Activated CD4-positive, alpha-beta T cell treated with anti-CD3 and anti-CD28 coated beads, Interleukin-2, amount 10 ng/mL, durations not matched to agents 7 days and 5 days (primary cell): ENCODE data around the gene ACOT9. TPM values are rescaled to one million over a fixed set of nuclear protein-coding genes. Genes with fewer than 3 reads are reported as not detected.
"Not testable (repeated sequence)": the region's sequence is repeated elsewhere in the genome, so short reads cannot be mapped to it uniquely, and the experiment has no call there.

Experiments
- CTCF ChIA-PET: fragments of 350-600 bp; sonication (Branson Sonifier 250); formaldehyde crosslinking; loops from one replicate; lab custom pipeline; 2021; ENCODE audit warnings: antibody characterized with exemption; lab: Charles Lee
- POLR2A ChIA-PET: fragments of 350-600 bp; sonication (Branson Sonifier 250); formaldehyde crosslinking; loops from one replicate; lab custom pipeline; 2021; ENCODE audit warnings: antibody characterized with exemption; lab: Charles Lee
- DNase-seq: peaks from one replicate; pipeline ENCODE4 v3.0.0-alpha.2; 2020
- H3K27ac Mint-ChIP-seq: one replicate; pipeline ENCODE4 v1.8.0; 2021; ENCODE audit warnings: mild to moderate bottlenecking, moderate library complexity, mixed read lengths
- H3K27me3 Mint-ChIP-seq: one replicate; pipeline ENCODE4 v1.8.0; 2021; ENCODE audit warnings: mixed read lengths
- H3K36me3 Mint-ChIP-seq: one replicate; pipeline ENCODE4 v1.8.0; 2021; ENCODE audit warnings: low read depth, mixed read lengths
- H3K4me1 Mint-ChIP-seq: one replicate; pipeline ENCODE4 v1.8.0; 2021; ENCODE audit warnings: mixed read lengths
- H3K4me3 Mint-ChIP-seq: one replicate; pipeline ENCODE4 v1.8.0; 2021; ENCODE audit warnings: mild to moderate bottlenecking, moderate library complexity, mixed read lengths
- H3K9me3 Mint-ChIP-seq: one replicate; pipeline ENCODE4 v1.8.0; 2021; ENCODE audit warnings: mixed read lengths
- total RNA-seq, 2 experiments: library from RNA; stranded (reverse); gene quantifications; one replicate each; pipeline ENCODE4 v1.2.3, GENCODE V29; 2021

ACOT9 gene
- total RNA-seq, 2 experiments from 2014 or later: 21.5 to 23.4 TPM

GRCh38 chrX:23729214-23729613, 13.9 kb downstream of the ACOT9 start:
- no peak for DNase-seq

DNA sequence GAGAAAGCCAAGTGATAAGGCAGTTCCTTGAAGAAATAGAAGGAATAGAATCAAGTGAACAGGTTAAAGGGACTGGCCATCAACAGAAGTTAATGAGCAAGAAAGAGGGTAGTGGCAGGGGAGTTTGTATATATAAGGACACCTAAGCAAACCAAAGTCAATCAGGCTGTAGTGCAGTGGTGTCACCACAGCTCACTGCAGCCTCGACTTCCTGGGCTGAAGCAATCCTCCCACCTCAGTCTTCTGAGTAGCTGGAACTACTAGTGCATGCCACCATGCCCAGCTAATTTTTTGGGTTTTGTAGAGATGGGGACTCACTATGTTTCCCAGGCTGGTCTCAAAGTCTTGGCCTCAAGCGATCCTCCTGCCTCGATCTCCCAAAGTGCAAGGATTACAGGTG, 15.9 kb downstream of the ACOT9 start:
- no peak for DNase-seq

More at GRCh38 chrX:23729214-23729613, 13.9 kb downstream of the ACOT9 start:
- H3K36me3 Mint-ChIP-seq: peaks cover 23% of the 10 kb centered on the region
- H3K9me3 Mint-ChIP-seq: no peaks in the 10 kb centered on the region
- no peak overlapping the region for H3K4me3 Mint-ChIP-seq
- H3K4me1 Mint-ChIP-seq: peaks cover 18% of the 10 kb centered on the region
- no peaks in the 10 kb centered on the region for H3K27me3 Mint-ChIP-seq
- ChIA-PET CTCF (no interaction called here), POLR2A (no interaction called here)
- no peak overlapping the region for H3K27ac Mint-ChIP-seq

DNA sequence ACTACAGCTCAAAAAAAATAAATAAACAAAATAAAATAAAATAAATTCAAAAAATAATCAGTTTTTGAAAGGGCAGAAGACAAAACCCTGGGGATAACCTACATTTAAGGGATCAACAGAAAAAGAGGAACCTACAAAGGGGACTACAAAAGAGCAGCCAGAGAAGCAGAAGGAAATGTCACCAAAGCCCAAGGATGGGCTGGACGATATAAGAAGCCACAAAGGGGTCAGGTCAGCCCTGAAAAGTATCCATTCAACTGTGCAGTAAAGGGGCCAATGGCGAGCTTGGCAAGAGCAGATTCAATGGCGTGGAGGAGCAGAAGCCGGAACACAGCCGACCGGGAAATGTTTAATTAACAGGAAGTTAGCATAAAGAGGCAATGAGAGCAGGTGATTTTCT, 16.9 kb downstream of the ACOT9 start:
- ChIA-PET POLR2A (no interaction called here), CTCF (no interaction called here)
- Mint-ChIP-seq H3K27ac (no peak overlapping the region), H3K4me1 (no peaks in the 10 kb centered on the region), H3K27me3 (no peaks in the 10 kb centered on the region), H3K36me3 (peaks cover 27% of the 10 kb centered on the region), H3K9me3 (no peaks in the 10 kb centered on the region), H3K4me3 (no peak overlapping the region)
- no peak for DNase-seq

More for the DNA sequence above, 15.9 kb downstream of the ACOT9 start:
- no peak overlapping the region for H3K4me3 Mint-ChIP-seq
- ChIA-PET CTCF (interaction anchor here (2.0 kb wide), 1 partner anchor 175 kb away, joined by 7 read pairs; no protein-coding TSS in a partner anchor), POLR2A (no interaction called here)
- peaks cover 31% of the 10 kb centered on the region for H3K36me3 Mint-ChIP-seq
- H3K27me3 Mint-ChIP-seq: no peaks in the 10 kb centered on the region
- no peaks in the 10 kb centered on the region for H3K9me3 Mint-ChIP-seq
- peaks cover 7% of the 10 kb centered on the region for H3K4me1 Mint-ChIP-seq
- H3K27ac Mint-ChIP-seq: no peak overlapping the region

DNA sequence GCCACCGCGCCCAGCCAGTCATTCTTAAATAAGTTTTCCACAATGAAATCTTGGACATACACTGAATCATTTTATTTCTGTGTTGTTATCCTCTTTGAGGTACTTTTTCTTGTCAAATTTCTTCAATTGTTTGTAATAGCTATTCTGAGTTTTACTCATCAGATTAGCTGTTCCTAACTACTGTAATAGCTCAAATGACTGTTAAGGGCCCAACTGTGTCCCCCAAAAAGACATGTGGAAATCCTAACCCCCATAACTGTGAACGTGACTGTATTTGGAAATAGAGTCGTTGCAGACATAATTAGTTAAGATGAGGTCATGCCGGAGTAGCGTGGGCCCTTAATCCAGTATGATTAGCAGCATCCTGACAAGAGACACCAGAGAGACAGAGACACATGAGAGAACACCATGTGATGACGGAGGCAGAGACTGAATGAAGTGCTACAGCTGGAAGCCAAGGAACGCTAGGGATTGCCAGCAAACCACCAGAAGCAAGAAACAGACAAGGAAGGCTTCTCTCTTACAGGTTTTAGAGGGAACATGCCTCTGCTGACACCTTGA, 22.9 kb downstream of the ACOT9 start:
- ChIA-PET POLR2A (no interaction called here), CTCF (interaction anchor here (1.4 kb wide), 1 partner anchor 19 kb away, joined by 4 read pairs; no protein-coding TSS in a partner anchor)
- DNase-seq: no peak
- Mint-ChIP-seq H3K36me3 (peaks cover 25% of the 10 kb centered on the region), H3K4me1 (no peaks in the 10 kb centered on the region), H3K27me3 (no peaks in the 10 kb centered on the region), H3K9me3 (no peaks in the 10 kb centered on the region), H3K4me3 (no peak overlapping the region), H3K27ac (no peak overlapping the region)

DNA sequence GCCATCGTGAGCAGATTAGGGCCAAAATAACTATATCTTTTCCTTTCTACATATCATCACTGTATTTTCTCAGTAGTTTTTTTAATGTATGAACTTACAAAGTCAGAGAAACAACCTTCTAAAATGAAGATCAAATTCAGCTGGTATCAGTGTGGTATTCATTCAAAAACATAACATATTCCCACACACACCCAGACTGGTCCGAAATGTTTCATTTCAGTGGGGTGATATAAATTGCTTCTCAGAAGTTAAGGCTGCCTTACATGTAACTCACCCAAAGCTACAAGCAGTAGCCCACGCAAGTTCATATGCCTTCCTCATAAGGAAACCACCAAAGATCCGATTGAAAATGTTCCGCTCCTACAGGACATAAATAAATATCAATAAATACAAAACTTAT, 37.8 kb downstream of the ACOT9 start:
- no peaks in the 10 kb centered on the region for H3K27me3 Mint-ChIP-seq

DNA sequence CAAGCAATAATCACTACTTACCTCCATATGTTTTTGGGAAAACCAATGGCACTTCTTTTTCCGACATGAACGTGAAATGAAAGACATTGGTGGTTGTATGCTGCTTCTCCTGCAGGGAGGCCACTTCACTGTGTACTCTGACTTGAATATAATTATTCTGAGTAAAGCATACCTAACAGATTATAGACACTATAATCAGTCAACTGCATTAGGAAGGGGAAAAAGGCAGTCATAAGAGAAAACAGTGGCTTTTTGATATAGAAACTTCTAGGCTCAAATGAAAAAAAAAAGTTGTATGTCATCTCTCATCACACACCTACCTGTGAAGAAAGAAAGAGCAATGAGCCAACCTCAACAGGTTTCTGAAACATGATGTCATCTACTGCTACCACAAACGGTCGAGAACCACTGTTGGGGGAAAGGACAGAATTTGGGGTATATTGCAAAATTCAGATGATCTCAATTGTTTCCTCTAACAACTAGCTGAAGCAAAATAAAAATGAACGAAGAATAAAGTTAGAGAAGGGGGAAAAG, 38.3 kb downstream of the ACOT9 start:
- peaks cover 3% of the 10 kb centered on the region for H3K4me1 Mint-ChIP-seq
- no peaks in the 10 kb centered on the region for H3K9me3 Mint-ChIP-seq
- DNase-seq: no peak
- H3K27me3 Mint-ChIP-seq: no peaks in the 10 kb centered on the region
- no peak overlapping the region for H3K4me3 Mint-ChIP-seq
- H3K27ac Mint-ChIP-seq: peak overlapping the region; percentile 25
- POLR2A ChIA-PET: no interaction called here
- peaks cover 11% of the 10 kb centered on the region for H3K36me3 Mint-ChIP-seq
- CTCF ChIA-PET: no interaction called here

More for the DNA sequence above, 37.8 kb downstream of the ACOT9 start:
- H3K4me1 Mint-ChIP-seq: no peaks in the 10 kb centered on the region
- ChIA-PET CTCF (no interaction called here), POLR2A (no interaction called here)
- peaks cover 11% of the 10 kb centered on the region for H3K36me3 Mint-ChIP-seq
- no peak for DNase-seq
- H3K9me3 Mint-ChIP-seq: no peaks in the 10 kb centered on the region
- no peak overlapping the region for H3K4me3 Mint-ChIP-seq
- no peak overlapping the region for H3K27ac Mint-ChIP-seq

DNA sequence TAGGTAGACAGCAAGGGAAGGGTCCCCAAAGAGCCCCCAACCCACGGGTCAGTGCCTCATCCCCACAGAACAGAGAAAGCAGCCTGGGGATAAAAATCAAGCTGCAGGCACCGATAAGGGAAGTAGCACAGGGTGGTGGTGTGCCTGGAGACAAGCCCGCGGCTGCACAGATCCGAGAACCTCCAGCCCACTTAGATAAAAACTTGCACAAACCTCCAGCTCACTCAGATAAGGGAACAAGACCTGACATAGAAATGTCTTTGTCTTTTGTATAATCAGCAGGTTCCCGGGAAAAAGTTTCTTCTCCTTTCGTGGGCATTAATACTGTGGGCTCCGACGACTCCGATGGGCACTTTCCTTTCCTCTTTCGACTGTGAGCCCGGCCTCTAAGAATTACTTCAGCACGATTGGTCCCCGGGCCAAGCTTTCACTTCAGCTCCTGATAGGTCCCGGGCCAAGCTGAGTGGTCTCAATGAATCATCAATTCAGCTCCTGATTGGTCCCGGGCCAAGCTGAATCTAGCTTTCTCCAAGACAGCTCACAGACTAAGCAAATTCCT, 43.4 kb downstream of the ACOT9 start:
- Mint-ChIP-seq H3K9me3 (no peaks in the 10 kb centered on the region), H3K4me3 (peak overlapping the region; percentile 43), H3K27me3 (no peaks in the 10 kb centered on the region), H3K4me1 (peaks cover 5% of the 10 kb centered on the region), H3K36me3 (peaks cover 6% of the 10 kb centered on the region), H3K27ac (peak overlapping the region; percentile 31)
- ChIA-PET POLR2A (no interaction called here), CTCF (interaction anchor here (0.6 to 3.9 kb wide), 3 partner anchors 9 to 202 kb away, joined by 3 to 24 read pairs (median 3); no protein-coding TSS in a partner anchor)
- DNase-seq: peak; percentile 5

GRCh38 chrX:23694606-23695005, 48.5 kb downstream of the ACOT9 start:
- CTCF ChIA-PET: interaction anchor here (0.9 to 3.9 kb wide), 2 partner anchors 15 to 207 kb away, joined by 3 to 17 read pairs; no protein-coding TSS in a partner anchor
- no peak overlapping the region for H3K27ac Mint-ChIP-seq

GRCh38 chrX:23692166-23692565, 50.9 kb downstream of the ACOT9 start:
- CTCF ChIA-PET: interaction anchor here (3.9 kb wide), 1 partner anchor 209 kb away, joined by 17 read pairs; no protein-coding TSS in a partner anchor

More at GRCh38 chrX:23694606-23695005, 48.5 kb downstream of the ACOT9 start:
- Mint-ChIP-seq H3K4me3 (no peak overlapping the region), H3K27me3 (no peaks in the 10 kb centered on the region), H3K36me3 (no peaks in the 10 kb centered on the region), H3K4me1 (peaks cover 2% of the 10 kb centered on the region), H3K9me3 (no peaks in the 10 kb centered on the region)
- DNase-seq: peak; percentile 55
- POLR2A ChIA-PET: no interaction called here

GRCh38 chrX:23676486-23676885, 66.6 kb downstream of the ACOT9 start:
- CTCF ChIA-PET: interaction anchor here (0.6 kb wide), 2 partner anchors 151 to 377 kb away, joined by 3 to 4 read pairs; no protein-coding TSS in a partner anchor
- Mint-ChIP-seq H3K36me3 (peaks cover 15% of the 10 kb centered on the region), H3K4me1 (peaks cover 22% of the 10 kb centered on the region)
- POLR2A ChIA-PET: interaction anchor here (0.6 kb wide), 1 partner anchor 206 kb away, joined by 3 read pairs; no protein-coding TSS in a partner anchor
- H3K9me3 Mint-ChIP-seq, H3K4me3 Mint-ChIP-seq, H3K27me3 Mint-ChIP-seq, DNase-seq, H3K27ac Mint-ChIP-seq: not testable (repeated sequence)

More at GRCh38 chrX:23692166-23692565, 50.9 kb downstream of the ACOT9 start:
- H3K27ac Mint-ChIP-seq: no peak overlapping the region
- no peak for DNase-seq
- no peaks in the 10 kb centered on the region for H3K27me3 Mint-ChIP-seq
- H3K4me1 Mint-ChIP-seq: no peaks in the 10 kb centered on the region
- H3K9me3 Mint-ChIP-seq: no peaks in the 10 kb centered on the region
- no peak overlapping the region for H3K4me3 Mint-ChIP-seq
- POLR2A ChIA-PET: no interaction called here
- no peaks in the 10 kb centered on the region for H3K36me3 Mint-ChIP-seq

GRCh38 chrX:23673108-23673507, 70.0 kb downstream of the ACOT9 start:
- no peak for DNase-seq
- no peak overlapping the region for H3K4me3 Mint-ChIP-seq
- CTCF ChIA-PET: interaction anchor here (0.5 to 0.7 kb wide), 2 partner anchors 130 to 271 kb away, joined by 3 to 4 read pairs; no protein-coding TSS in a partner anchor
- peaks cover 31% of the 10 kb centered on the region for H3K4me1 Mint-ChIP-seq
- no peaks in the 10 kb centered on the region for H3K27me3 Mint-ChIP-seq
- peaks cover 16% of the 10 kb centered on the region for H3K36me3 Mint-ChIP-seq
- POLR2A ChIA-PET: no interaction called here
- H3K9me3 Mint-ChIP-seq: no peaks in the 10 kb centered on the region
- H3K27ac Mint-ChIP-seq: peak overlapping the region; percentile 19

DNA sequence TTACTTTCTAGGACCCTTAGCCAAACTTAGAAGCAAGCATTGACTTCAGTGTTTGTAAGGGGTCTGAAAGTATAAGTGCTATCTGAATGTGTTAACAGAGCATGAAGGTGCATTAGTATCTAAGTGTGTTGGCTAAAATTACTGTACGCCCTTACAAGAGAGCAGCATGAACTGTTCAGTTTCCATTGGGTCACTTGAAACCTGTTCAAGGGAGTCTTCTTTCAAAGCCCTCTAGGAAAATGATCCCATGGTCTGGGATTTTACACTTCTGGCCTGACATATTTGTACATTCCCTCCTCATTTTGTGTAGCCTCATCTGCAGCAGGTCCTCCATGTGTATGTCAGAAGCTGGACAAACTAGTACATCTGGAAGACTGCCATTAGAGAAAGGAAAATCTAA, 72.5 kb downstream of the ACOT9 start:
- Mint-ChIP-seq H3K4me1 (peaks cover 34% of the 10 kb centered on the region), H3K9me3 (no peaks in the 10 kb centered on the region), H3K27ac (no peak overlapping the region), H3K36me3 (peaks cover 7% of the 10 kb centered on the region), H3K4me3 (no peak overlapping the region), H3K27me3 (no peaks in the 10 kb centered on the region)
- no peak for DNase-seq
- POLR2A ChIA-PET: no interaction called here
- CTCF ChIA-PET: interaction anchor here (0.5 kb wide), 1 partner anchor 49 kb away, joined by 3 read pairs; no protein-coding TSS in a partner anchor

DNA sequence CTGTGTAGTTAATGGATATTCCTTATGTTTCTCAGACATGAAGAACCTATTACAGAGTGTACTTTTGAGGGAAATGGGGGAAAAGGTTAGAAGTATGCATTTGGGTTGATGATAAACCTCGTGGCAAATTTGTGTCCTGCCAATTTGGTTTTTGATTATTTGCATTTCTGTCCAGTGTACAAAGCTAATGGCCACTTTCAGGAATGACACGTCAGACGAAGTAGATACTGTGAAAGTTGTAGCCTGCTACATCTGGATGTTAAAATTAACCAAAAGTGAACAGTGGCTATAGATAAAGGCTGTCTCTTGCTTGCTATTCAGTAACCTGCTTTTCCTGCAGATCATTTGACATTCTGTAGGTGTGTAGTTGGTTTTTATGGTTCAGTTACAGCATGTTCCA, 74.7 kb downstream of the ACOT9 start:
- DNase-seq: no peak
- CTCF ChIA-PET: no interaction called here
- POLR2A ChIA-PET: interaction anchor here (0.6 kb wide), 1 partner anchor 908 kb away, joined by 3 read pairs; no protein-coding TSS in a partner anchor
- Mint-ChIP-seq H3K4me1 (peaks cover 31% of the 10 kb centered on the region), H3K27ac (peak overlapping the region; percentile 95), H3K36me3 (peaks cover 5% of the 10 kb centered on the region), H3K9me3 (no peaks in the 10 kb centered on the region), H3K27me3 (no peaks in the 10 kb centered on the region), H3K4me3 (peak overlapping the region; percentile 86)
